ENCODE data around the gene PRDM16. TPM values are rescaled to one million over a fixed set of nuclear protein-coding genes. Genes with fewer than 3 reads are reported as not detected.

The PRDM16 gene
- total RNA-seq, 2 experiments from 2014 or later: 0.18 to 0.21 TPM

GRCh38 chr1:3114131-3114744 is 45.2 kb downstream of the PRDM16 start:
- Mint-ChIP-seq H3K4me3 (no peak overlapping the region), H3K4me1 (ENCODE audit: low read depth) (no peaks in the 10 kb centered on the region), H3K36me3 (ENCODE audit: low read depth) (no peaks in the 10 kb centered on the region), H3K27ac (no peak overlapping the region), H3K27me3 (ENCODE audit: low read depth) (no peaks in the 10 kb centered on the region), H3K9me3 (ENCODE audit: insufficient read depth) (no peaks in the 10 kb centered on the region)
- POLR2A ChIA-PET: no interaction called here
- ATAC-seq: no peak
- DNase-seq: no peak
- CTCF ChIA-PET: no interaction called here

GRCh38 chr1:3114846-3115245 is 45.8 kb downstream of the PRDM16 start:
- Mint-ChIP-seq H3K36me3 (ENCODE audit: low read depth) (no peaks in the 10 kb centered on the region), H3K4me3 (no peak overlapping the region), H3K4me1 (ENCODE audit: low read depth) (no peaks in the 10 kb centered on the region), H3K27ac (no peak overlapping the region), H3K9me3 (ENCODE audit: insufficient read depth) (no peaks in the 10 kb centered on the region), H3K27me3 (ENCODE audit: low read depth) (no peaks in the 10 kb centered on the region)
- DNase-seq: no peak
- ChIA-PET CTCF (no interaction called here), POLR2A (no interaction called here)
- ATAC-seq: no peak

- POLR2A ChIA-PET: no interaction called here
- H3K36me3 Mint-ChIP-seq (ENCODE audit: low read depth): no peaks in the 10 kb centered on the region
- no peak overlapping the region for H3K4me3 Mint-ChIP-seq
- no peak for ATAC-seq
- CTCF ChIA-PET: no interaction called here
- H3K9me3 Mint-ChIP-seq (ENCODE audit: insufficient read depth): no peaks in the 10 kb centered on the region
- DNase-seq: no peak
- no peaks in the 10 kb centered on the region for H3K4me1 Mint-ChIP-seq (ENCODE audit: low read depth)
- no peaks in the 10 kb centered on the region for H3K27me3 Mint-ChIP-seq (ENCODE audit: low read depth)
- no peak overlapping the region for H3K27ac Mint-ChIP-seq
Measured at GRCh38 chr1:3115275-3116149, 46.5 kb downstream of the PRDM16 start.

- no peaks in the 10 kb centered on the region for H3K4me1 Mint-ChIP-seq (ENCODE audit: low read depth)
- H3K4me3 Mint-ChIP-seq: no peak overlapping the region
- H3K36me3 Mint-ChIP-seq (ENCODE audit: low read depth): no peaks in the 10 kb centered on the region
- CTCF ChIA-PET: no interaction called here
- DNase-seq (no peak), ATAC-seq (no peak)
- H3K27me3 Mint-ChIP-seq (ENCODE audit: low read depth): no peaks in the 10 kb centered on the region
- POLR2A ChIA-PET: no interaction called here
- no peaks in the 10 kb centered on the region for H3K9me3 Mint-ChIP-seq (ENCODE audit: insufficient read depth)
- no peak overlapping the region for H3K27ac Mint-ChIP-seq
Measured at GRCh38 chr1:3116150-3116510, 47.1 kb downstream of the PRDM16 start.

- ChIA-PET CTCF (no interaction called here), POLR2A (no interaction called here)
- H3K36me3 Mint-ChIP-seq (ENCODE audit: low read depth): no peaks in the 10 kb centered on the region
Measured at GRCh38 chr1:3116560-3116959, 47.6 kb downstream of the PRDM16 start.

GRCh38 chr1:3117879-3118278 is 48.9 kb downstream of the PRDM16 start:
- no peaks in the 10 kb centered on the region for H3K27me3 Mint-ChIP-seq (ENCODE audit: low read depth)
- H3K27ac Mint-ChIP-seq: no peak overlapping the region
- H3K9me3 Mint-ChIP-seq (ENCODE audit: insufficient read depth): no peaks in the 10 kb centered on the region
- no peaks in the 10 kb centered on the region for H3K4me1 Mint-ChIP-seq (ENCODE audit: low read depth)
- no peaks in the 10 kb centered on the region for H3K36me3 Mint-ChIP-seq (ENCODE audit: low read depth)
- ChIA-PET CTCF (no interaction called here), POLR2A (no interaction called here)
- no peak overlapping the region for H3K4me3 Mint-ChIP-seq
- ATAC-seq (no peak), DNase-seq (no peak)

More at GRCh38 chr1:3116560-3116959, 47.6 kb downstream of the PRDM16 start:
- no peaks in the 10 kb centered on the region for H3K27me3 Mint-ChIP-seq (ENCODE audit: low read depth)
- H3K9me3 Mint-ChIP-seq (ENCODE audit: insufficient read depth): no peaks in the 10 kb centered on the region
- no peak overlapping the region for H3K27ac Mint-ChIP-seq
- ATAC-seq: no peak
- H3K4me3 Mint-ChIP-seq: no peak overlapping the region
- no peak for DNase-seq
- H3K4me1 Mint-ChIP-seq (ENCODE audit: low read depth): no peaks in the 10 kb centered on the region

- Mint-ChIP-seq H3K4me1 (ENCODE audit: low read depth) (no peaks in the 10 kb centered on the region), H3K36me3 (ENCODE audit: low read depth) (no peaks in the 10 kb centered on the region), H3K27ac (no peak overlapping the region), H3K4me3 (no peak overlapping the region), H3K9me3 (ENCODE audit: insufficient read depth) (no peaks in the 10 kb centered on the region), H3K27me3 (ENCODE audit: low read depth) (no peaks in the 10 kb centered on the region)
- ChIA-PET POLR2A (no interaction called here), CTCF (no interaction called here)
- no peak for ATAC-seq
- DNase-seq: no peak
Measured at GRCh38 chr1:3119061-3119460, 50.1 kb downstream of the PRDM16 start.

GRCh38 chr1:3119725-3120124 is 50.7 kb downstream of the PRDM16 start:
- ATAC-seq: no peak
- POLR2A ChIA-PET: no interaction called here

GRCh38 chr1:3120140-3120539 is 51.1 kb downstream of the PRDM16 start:
- no peak for ATAC-seq
- H3K36me3 Mint-ChIP-seq (ENCODE audit: low read depth): no peaks in the 10 kb centered on the region
- H3K27me3 Mint-ChIP-seq (ENCODE audit: low read depth): no peaks in the 10 kb centered on the region
- H3K4me3 Mint-ChIP-seq: no peak overlapping the region
- ChIA-PET CTCF (no interaction called here), POLR2A (no interaction called here)
- H3K4me1 Mint-ChIP-seq (ENCODE audit: low read depth): no peaks in the 10 kb centered on the region
- H3K9me3 Mint-ChIP-seq (ENCODE audit: insufficient read depth): no peaks in the 10 kb centered on the region
- DNase-seq: no peak
- no peak overlapping the region for H3K27ac Mint-ChIP-seq

More at GRCh38 chr1:3119725-3120124, 50.7 kb downstream of the PRDM16 start:
- H3K27me3 Mint-ChIP-seq (ENCODE audit: low read depth): no peaks in the 10 kb centered on the region
- no peaks in the 10 kb centered on the region for H3K4me1 Mint-ChIP-seq (ENCODE audit: low read depth)
- no peak overlapping the region for H3K27ac Mint-ChIP-seq
- no peak overlapping the region for H3K4me3 Mint-ChIP-seq
- H3K36me3 Mint-ChIP-seq (ENCODE audit: low read depth): no peaks in the 10 kb centered on the region
- no peak for DNase-seq
- no peaks in the 10 kb centered on the region for H3K9me3 Mint-ChIP-seq (ENCODE audit: insufficient read depth)
- CTCF ChIA-PET: no interaction called here

GRCh38 chr1:3120994-3121393 is 52.0 kb downstream of the PRDM16 start:
- no peak for ATAC-seq
- Mint-ChIP-seq H3K9me3 (ENCODE audit: insufficient read depth) (no peaks in the 10 kb centered on the region), H3K27ac (no peak overlapping the region), H3K4me1 (ENCODE audit: low read depth) (no peaks in the 10 kb centered on the region), H3K4me3 (no peak overlapping the region), H3K36me3 (ENCODE audit: low read depth) (no peaks in the 10 kb centered on the region), H3K27me3 (ENCODE audit: low read depth) (no peaks in the 10 kb centered on the region)
- CTCF ChIA-PET: no interaction called here
- no peak for DNase-seq
- POLR2A ChIA-PET: no interaction called here

- ChIA-PET CTCF (no interaction called here), POLR2A (no interaction called here)
- Mint-ChIP-seq H3K36me3 (ENCODE audit: low read depth) (no peaks in the 10 kb centered on the region), H3K27ac (no peak overlapping the region), H3K9me3 (ENCODE audit: insufficient read depth) (no peaks in the 10 kb centered on the region), H3K4me3 (no peak overlapping the region), H3K4me1 (ENCODE audit: low read depth) (no peaks in the 10 kb centered on the region), H3K27me3 (ENCODE audit: low read depth) (no peaks in the 10 kb centered on the region)
- ATAC-seq (no peak), DNase-seq (no peak)
Measured at GRCh38 chr1:3121401-3122210, 52.6 kb downstream of the PRDM16 start.

- Mint-ChIP-seq H3K9me3 (ENCODE audit: insufficient read depth) (no peaks in the 10 kb centered on the region), H3K27ac (no peak overlapping the region)
- ATAC-seq: no peak
Measured at GRCh38 chr1:3122311-3122710, 53.3 kb downstream of the PRDM16 start.

More at GRCh38 chr1:3122311-3122710, 53.3 kb downstream of the PRDM16 start:
- H3K36me3 Mint-ChIP-seq (ENCODE audit: low read depth): no peaks in the 10 kb centered on the region
- H3K27me3 Mint-ChIP-seq (ENCODE audit: low read depth): no peaks in the 10 kb centered on the region
- CTCF ChIA-PET: no interaction called here
- no peak for DNase-seq
- no peak overlapping the region for H3K4me3 Mint-ChIP-seq
- no peaks in the 10 kb centered on the region for H3K4me1 Mint-ChIP-seq (ENCODE audit: low read depth)
- POLR2A ChIA-PET: no interaction called here

All from activated CD8-positive, alpha-beta T cell treated with anti-CD3 and anti-CD28 coated beads, Interleukin-2, amount 10 ng/mL, durations not matched to agents 7 days and 5 days (primary cell).